ENCODE data around the gene QARS1. TPM values are rescaled to one million over a fixed set of nuclear protein-coding genes. Genes with fewer than 3 reads are reported as not detected.

The QARS1 gene
- total and polyA plus RNA-seq, 10 donors: 174 to 329 (median 221) TPM

DNA sequence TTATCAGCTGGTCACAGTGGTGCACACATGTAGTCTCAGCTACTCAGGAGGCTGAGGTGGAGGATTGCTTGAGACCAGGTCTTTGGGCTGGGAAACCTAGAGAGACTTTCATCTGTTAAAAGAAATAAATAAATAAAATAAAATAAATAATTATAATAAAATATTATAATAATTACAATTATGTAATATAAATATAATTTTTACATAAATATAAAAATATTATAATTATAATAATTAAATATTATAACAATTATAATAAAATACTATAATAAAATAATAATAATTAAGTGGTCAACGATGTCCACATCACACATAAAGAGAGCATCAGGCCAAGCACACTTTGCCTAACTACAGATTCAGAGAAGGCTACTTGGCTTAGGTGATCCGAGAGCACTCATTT is 25.3 kb downstream of the QARS1 start:
- intact Hi-C loops (cut with DNase I; ENCODE audit: low total_unique reads): no loop called here
- no peak for DNase-seq
- Histone ChIP-seq H3K4me3 (no peak overlapping the region), H3K36me3 (peaks cover under 1 to 80% (median 45%) of the 10 kb centered on the region in 6 donors), H3K9me3 (no peaks in the 10 kb centered on the region), H3K27ac (no peak overlapping the region), H3K4me1 (peaks cover 0 to 53% (median 8%) of the 10 kb centered on the region in 6 donors), H3K27me3 (replicated peaks in 1 of 7) (no peaks in the 10 kb centered on the region)
- WGBS, 5 donors: 92 to 95% (median 94%) methylated on average over 2 of the region's 2 CpGs
- TF ChIP-seq POLR2AphosphoS5 (IDR thresholded peaks at IDR 0.05) (no peak), POLR2A (IDR thresholded peaks at IDR 0.05) (no peak)
- TF ChIP-seq, protein P1, sequence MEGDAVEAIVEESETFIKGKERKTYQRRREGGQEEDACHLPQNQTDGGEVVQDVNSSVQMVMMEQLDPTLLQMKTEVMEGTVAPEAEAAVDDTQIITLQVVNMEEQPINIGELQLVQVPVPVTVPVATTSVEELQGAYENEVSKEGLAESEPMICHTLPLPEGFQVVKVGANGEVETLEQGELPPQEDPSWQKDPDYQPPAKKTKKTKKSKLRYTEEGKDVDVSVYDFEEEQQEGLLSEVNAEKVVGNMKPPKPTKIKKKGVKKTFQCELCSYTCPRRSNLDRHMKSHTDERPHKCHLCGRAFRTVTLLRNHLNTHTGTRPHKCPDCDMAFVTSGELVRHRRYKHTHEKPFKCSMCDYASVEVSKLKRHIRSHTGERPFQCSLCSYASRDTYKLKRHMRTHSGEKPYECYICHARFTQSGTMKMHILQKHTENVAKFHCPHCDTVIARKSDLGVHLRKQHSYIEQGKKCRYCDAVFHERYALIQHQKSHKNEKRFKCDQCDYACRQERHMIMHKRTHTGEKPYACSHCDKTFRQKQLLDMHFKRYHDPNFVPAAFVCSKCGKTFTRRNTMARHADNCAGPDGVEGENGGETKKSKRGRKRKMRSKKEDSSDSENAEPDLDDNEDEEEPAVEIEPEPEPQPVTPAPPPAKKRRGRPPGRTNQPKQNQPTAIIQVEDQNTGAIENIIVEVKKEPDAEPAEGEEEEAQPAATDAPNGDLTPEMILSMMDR (IDR thresholded peaks at IDR 0.05 in 8 of 11, conservative IDR thresholded peaks at IDR 0.05 in 3 of 11): no peak

DNA sequence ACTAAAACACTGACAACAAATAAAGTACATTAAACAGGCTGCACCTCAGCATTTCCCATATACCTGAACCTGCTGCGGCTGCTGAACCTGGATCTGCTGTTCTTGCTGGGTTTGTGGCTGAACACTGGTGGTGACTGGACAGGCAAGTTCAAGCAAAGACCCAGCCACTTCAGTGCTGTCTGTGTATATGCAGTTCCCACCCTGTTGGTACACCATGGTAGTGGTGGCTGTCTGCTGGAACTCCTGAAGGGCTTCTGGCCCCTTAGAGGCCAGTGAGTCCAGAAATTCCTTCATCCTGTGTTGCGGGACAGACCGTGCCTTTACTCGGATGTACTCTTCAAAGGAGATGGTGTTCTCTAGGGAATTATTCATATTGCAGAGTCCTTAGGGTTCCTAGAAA is 27.9 kb downstream of the QARS1 start:
- peaks cover 3 to 86% (median 71%) of the 10 kb centered on the region in 6 donors for H3K36me3 ChIP-seq
- H3K4me1 ChIP-seq: peaks cover 0 to 35% (median 6%) of the 10 kb centered on the region in 6 donors
- TF ChIP-seq, protein P1 (IDR thresholded peaks at IDR 0.05 in 8 of 11, conservative IDR thresholded peaks at IDR 0.05 in 3 of 11): no peak
- TF ChIP-seq POLR2AphosphoS5 (IDR thresholded peaks at IDR 0.05) (no peak), POLR2A (IDR thresholded peaks at IDR 0.05) (no peak)
- intact Hi-C loops (cut with DNase I; ENCODE audit: low total_unique reads): no loop called here
- H3K27ac ChIP-seq: no peak overlapping the region
- 93 to 100% (median 94%) methylated on average over 4 of the region's 4 CpGs for WGBS, 5 donors
- H3K27me3 ChIP-seq (replicated peaks in 1 of 7): no peaks in the 10 kb centered on the region
- H3K9me3 ChIP-seq: no peaks in the 10 kb centered on the region
- no peak overlapping the region for H3K4me3 ChIP-seq
- no peak for DNase-seq

DNA sequence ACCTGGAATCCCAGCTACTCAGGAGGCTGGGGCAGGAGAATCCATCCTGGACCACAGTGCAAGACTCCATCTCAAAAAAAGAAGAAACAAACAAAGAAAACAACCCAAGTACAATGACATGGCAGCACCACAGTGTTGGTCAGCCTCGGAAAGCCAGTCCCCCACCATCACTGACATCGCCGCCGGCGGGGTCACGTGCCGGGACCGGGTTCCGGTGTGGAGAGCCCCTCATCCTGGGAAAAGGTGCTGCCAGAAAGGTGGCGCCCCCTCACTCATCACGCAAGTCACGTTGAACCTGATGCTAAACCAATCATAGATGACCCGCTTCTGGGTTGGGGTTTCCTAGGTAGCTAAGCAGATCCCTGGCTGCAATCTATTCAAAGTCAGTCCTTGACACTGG is 28.4 kb downstream of the QARS1 start:
- intact Hi-C loops (cut with DNase I; ENCODE audit: low total_unique reads): no loop called here
- TF ChIP-seq, protein P1 (IDR thresholded peaks at IDR 0.05 in 8 of 11, conservative IDR thresholded peaks at IDR 0.05 in 3 of 11): no peak
- peak in 2 of 3 donors; percentile 18 to 60 for TF ChIP-seq POLR2AphosphoS5 (IDR thresholded peaks at IDR 0.05)
- no peak for TF ChIP-seq POLR2A (IDR thresholded peaks at IDR 0.05)
- Histone ChIP-seq H3K27me3 (replicated peaks in 1 of 7) (no peaks in the 10 kb centered on the region), H3K4me1 (peaks cover 0 to 30% (median 5%) of the 10 kb centered on the region in 6 donors), H3K27ac (no peak overlapping the region), H3K4me3 (no peak overlapping the region), H3K9me3 (no peaks in the 10 kb centered on the region), H3K36me3 (peaks cover 3 to 88% (median 76%) of the 10 kb centered on the region in 6 donors)
- DNase-seq: no peak
- 96 to 98% (median 97%) methylated on average over 13 of the region's 13 CpGs for WGBS, 5 donors

DNA sequence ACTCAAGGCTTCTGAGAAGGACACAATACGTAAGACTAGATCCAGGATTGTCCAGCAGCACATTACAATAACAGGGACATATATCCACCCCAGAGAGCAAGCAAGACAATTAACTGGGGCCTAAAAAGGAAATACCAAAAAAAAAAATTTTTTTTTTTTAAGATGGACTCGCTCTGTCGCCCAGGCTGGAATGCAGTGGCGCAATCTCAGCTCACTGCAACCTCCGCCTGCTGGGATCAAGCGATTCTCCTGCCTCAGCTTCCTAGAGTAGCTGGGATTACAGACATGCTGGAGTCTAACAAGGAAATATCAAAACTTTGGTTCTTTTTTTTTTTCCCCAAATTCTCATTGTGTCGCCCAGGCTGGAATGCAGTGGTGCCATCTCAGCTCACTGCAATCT is 46.5 kb downstream of the QARS1 start:
- intact Hi-C loops (cut with DNase I; ENCODE audit: low total_unique reads): no loop called here
- TF ChIP-seq POLR2AphosphoS5 (IDR thresholded peaks at IDR 0.05) (no peak), POLR2A (IDR thresholded peaks at IDR 0.05) (no peak)
- TF ChIP-seq, protein P1 (IDR thresholded peaks at IDR 0.05 in 8 of 11, conservative IDR thresholded peaks at IDR 0.05 in 3 of 11): no peak

More for the DNA sequence above, 46.5 kb downstream of the QARS1 start:
- Histone ChIP-seq H3K27me3 (replicated peaks in 1 of 7) (no peaks in the 10 kb centered on the region), H3K27ac (no peak overlapping the region), H3K9me3 (no peaks in the 10 kb centered on the region), H3K4me3 (no peak overlapping the region), H3K4me1 (peaks cover 0 to 4% (median 0%) of the 10 kb centered on the region in 6 donors), H3K36me3 (peaks cover 0 to 100% (median 82%) of the 10 kb centered on the region in 6 donors)
- WGBS, 5 donors: 85 to 96% (median 92%) methylated on average over 7 of the region's 7 CpGs
- DNase-seq: no peak
